VCaP (cell line): Measurements from ENCODE around the gene SPOCD1.

Source experiments
- H3K27ac ChIP-seq: fragments of 450-650 bp; 2 replicates; pipeline ENCODE4 v1.5.1; 2017
- TF ChIP-seq, protein P1 (sequence below): fragments of 450-650 bp; conservative IDR thresholded peaks from 2 replicates; pipeline ENCODE4 v1.5.1; 2017; ENCODE audit warnings: mild to moderate bottlenecking, moderate library complexity

The SPOCD1 gene

DNA sequence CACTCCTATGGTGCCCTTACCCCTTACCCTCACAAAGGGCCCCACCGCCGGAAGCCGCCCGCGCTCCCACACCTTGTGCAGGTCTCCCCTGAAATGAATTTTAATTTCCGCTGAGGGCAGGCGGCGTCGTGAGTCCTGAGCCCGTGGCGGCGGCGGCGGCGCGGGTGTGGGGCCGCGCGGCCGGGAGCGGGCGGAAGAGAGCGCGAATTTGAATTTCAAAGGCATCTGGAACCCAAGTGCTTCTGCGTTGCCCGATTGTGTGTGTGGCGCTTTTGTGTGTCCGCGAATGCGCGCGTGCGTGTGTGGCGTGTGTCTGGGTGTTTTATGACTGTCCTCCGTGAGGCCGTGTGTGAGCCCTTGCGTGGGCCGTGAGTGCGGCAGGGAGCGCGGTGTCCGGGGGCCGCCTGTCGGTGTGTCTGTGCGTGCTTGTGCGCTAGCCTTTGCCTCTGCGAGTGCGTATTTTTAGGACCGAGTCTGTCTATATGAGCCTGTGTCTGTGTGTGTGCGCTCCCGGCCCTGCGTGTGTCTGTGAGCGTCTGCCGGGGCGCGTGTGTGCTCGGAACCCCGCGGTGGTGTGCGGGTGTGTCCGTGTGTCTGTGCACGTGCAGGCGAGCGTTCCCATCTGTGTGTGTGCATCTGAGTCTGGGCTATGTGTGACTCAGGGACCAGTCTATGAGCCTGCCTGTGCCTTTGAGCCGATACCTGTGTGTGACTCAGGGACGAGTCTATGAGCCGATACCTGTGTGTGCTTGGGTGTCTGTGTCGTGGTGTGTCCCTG lies 43.7 kb downstream of the SPOCD1 start:
- TF ChIP-seq, protein P1, sequence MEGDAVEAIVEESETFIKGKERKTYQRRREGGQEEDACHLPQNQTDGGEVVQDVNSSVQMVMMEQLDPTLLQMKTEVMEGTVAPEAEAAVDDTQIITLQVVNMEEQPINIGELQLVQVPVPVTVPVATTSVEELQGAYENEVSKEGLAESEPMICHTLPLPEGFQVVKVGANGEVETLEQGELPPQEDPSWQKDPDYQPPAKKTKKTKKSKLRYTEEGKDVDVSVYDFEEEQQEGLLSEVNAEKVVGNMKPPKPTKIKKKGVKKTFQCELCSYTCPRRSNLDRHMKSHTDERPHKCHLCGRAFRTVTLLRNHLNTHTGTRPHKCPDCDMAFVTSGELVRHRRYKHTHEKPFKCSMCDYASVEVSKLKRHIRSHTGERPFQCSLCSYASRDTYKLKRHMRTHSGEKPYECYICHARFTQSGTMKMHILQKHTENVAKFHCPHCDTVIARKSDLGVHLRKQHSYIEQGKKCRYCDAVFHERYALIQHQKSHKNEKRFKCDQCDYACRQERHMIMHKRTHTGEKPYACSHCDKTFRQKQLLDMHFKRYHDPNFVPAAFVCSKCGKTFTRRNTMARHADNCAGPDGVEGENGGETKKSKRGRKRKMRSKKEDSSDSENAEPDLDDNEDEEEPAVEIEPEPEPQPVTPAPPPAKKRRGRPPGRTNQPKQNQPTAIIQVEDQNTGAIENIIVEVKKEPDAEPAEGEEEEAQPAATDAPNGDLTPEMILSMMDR = no peak
- H3K27ac ChIP-seq = no peak overlapping the region

DNA sequence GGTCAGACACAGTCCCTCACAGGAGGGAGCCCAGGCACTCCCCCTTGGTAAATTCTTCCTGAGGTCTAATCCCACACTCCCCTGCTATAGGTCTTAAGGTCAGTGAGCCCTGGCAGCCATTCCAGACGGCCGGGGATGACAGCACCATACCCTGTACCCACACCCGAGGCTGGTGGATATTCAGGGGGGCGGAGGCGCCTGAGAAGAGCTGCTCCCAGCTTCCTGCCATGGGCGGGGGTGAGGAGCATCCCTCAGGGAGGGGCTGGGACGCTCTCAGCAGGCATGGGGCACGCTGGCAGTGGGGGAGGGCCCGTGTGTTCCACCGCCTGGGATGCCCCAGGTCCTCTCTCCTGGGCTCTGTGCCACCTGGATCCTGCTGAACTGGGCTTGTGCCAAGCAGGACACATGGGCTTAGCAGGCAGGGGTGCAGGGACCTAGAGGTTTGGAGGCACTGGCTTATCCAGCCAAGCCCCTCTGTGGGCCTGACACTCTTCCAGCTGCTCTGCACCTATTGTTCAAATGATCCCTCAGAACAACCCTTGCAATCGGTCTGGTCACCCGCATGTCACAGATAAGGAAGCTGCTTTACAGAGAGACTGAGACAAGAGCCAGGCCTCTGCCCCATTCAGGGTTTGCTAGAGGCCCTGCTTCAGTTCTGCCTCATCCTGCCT lies 46.0 kb downstream of the SPOCD1 start:
- TF ChIP-seq, protein P1 = no peak
- peak overlapping the region; percentile 80 for H3K27ac ChIP-seq

DNA sequence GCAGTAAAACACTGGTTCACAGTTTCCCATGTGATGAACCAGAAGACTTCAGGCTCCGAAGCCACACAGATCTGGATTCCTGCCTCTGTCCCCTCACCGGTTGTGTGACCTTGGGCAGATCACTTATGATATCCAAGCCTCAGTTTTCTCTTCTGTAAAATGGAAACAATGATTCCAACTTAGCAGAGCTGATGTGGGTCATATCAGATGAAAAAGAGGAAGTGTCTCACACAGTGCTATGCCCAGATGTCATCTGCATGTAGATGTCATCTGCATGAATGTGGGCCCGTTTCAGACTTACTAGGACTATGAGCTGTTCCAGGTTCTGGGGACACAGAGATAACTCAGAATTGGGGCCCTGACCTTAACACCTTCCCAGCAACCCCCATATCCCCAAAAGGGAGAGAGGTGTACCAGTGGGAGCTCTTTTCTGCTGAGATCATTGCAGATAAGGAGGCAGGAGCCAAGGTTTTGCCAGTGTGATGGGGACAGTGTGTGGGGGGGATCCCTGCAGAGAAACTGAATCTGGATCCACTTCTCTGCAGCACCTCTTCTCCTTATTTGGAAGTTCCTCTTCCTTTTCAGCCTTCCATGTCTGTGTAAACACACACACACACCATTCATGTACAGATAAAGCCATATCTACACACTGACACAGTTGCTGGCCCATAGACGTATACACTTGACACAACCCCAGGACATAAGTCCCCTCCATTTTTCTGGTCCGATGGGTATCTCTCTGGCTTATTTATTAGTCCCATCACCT lies 46.7 kb downstream of the SPOCD1 start:
- H3K27ac ChIP-seq = peak overlapping the region; percentile 80
- TF ChIP-seq, protein P1 = no peak

DNA sequence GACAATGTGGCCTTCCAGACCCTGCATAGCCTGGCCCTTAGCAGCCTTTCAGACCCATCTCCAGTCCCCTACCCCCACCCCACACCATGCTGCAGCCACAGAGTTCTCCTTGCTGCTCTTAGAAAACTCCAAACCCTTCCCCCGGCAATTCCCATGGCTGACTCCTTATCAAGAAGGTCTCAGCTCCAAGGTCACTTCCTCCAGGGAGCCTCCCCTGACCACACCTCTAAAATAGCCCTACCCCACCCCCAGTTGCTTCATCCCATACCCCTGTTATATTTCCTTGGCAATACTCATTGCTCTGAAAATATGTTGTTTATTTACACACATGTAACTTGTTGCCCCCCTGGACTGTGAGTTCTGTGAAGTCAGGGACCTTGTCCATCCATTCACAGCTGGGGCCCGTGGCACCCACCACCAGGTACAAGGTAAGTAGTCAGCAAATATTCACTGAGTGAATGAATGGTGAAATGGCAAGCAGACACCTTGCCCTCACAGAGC lies 47.4 kb downstream of the SPOCD1 start:
- TF ChIP-seq, protein P1 = no peak
- peak overlapping the region; percentile 80 for H3K27ac ChIP-seq

DNA sequence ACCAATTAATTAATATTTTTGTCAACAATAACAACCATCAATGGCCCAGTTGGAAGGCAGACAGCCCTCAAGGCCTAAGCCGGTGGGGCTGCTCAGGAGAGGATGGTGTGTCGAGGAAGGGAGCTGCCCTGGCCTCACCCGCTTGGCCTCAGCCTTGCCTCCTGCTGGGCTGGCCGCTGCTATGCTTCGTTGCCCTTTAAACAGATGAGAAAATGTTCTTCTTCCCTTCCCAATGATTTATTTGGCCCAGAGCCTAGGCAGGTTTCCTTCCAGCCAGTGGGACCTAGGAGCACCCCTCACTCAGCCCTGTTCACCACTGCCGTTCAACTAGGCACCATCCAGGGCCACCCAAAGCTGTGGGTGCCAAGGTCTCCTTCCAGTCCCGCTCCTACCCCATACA lies 48.6 kb downstream of the SPOCD1 start:
- peak overlapping the region; percentile 60 for H3K27ac ChIP-seq
- TF ChIP-seq, protein P1 = 0 out of 2 replicates have a peak, but pooled peaks have one; percentile 7

DNA sequence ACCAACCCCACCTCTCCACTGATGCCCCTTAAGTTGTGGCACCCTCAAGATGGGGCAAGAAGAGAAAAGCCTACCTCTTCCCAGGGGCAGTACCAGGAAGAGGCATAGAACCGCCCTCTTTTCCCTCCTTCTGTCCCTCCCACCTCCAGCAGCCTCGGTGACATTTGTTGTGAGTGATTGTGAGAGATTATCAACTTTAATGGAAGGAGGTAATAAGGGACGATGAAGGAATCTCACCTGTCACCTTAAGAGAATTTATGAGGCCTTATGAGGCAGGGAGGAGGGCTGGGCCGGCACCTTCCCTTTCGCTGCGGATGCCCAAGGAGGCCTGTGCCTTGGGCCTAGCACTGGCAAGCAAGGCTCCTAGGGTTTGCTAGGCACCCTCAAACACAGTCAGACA lies 50.3 kb downstream of the SPOCD1 start:
- H3K27ac ChIP-seq = peak overlapping the region; percentile 60
- TF ChIP-seq, protein P1 = no peak; the same call in 1 of the 2 replicates

DNA sequence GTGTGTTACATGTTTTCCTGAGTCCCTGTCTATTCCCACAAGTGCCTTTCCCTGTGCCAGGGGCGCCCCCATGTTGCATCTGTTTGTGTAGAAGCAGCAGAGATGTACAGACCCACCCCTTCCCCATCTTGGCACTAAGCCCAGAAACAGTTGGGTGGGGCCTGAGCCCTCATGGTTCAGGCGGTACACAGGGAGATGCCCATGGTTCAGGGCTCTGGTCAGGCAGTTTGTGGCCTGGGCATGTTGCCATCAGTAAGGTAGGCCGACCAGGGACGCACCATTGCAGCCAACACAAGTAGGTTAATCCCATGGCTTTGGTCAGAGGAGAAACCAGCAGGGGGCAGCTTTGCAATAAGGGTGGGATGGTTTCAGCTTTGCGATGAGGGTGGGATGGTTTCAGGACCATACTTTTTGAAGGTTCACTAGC lies 50.8 kb downstream of the SPOCD1 start:
- TF ChIP-seq, protein P1 = no peak
- H3K27ac ChIP-seq = peak overlapping the region; percentile 80
